Measurements from ENCODE around the gene VKORC1L1.

- no peak for TF ChIP-seq SP1 (IDR thresholded peaks at IDR 0.05)
- no peak for TF ChIP-seq RAD21 (IDR thresholded peaks at IDR 0.05)
- TF ChIP-seq, protein P1, sequence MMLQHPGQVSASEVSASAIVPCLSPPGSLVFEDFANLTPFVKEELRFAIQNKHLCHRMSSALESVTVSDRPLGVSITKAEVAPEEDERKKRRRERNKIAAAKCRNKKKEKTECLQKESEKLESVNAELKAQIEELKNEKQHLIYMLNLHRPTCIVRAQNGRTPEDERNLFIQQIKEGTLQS (IDR thresholded peaks at IDR 0.05), result no peak
- no peak for TF ChIP-seq TAF1 (conservative IDR thresholded peaks at IDR 0.05)
- TF ChIP-seq CTCF (IDR thresholded peaks at IDR 0.05; ENCODE audit: low read depth, low read length, missing input control), result no peak
- no peak for TF ChIP-seq REST (IDR thresholded peaks at IDR 0.05)
- no peak for TF ChIP-seq FOXA1 (IDR thresholded peaks at IDR 0.05)
- TF ChIP-seq GABPA (IDR thresholded peaks at IDR 0.05 in 1 of 2, conservative IDR thresholded peaks at IDR 0.05 in 1 of 2), result no peak
- no peak for TF ChIP-seq JUND (IDR thresholded peaks at IDR 0.05)
- TF ChIP-seq, protein P2, sequence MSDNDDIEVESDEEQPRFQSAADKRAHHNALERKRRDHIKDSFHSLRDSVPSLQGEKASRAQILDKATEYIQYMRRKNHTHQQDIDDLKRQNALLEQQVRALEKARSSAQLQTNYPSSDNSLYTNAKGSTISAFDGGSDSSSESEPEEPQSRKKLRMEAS (IDR thresholded peaks at IDR 0.05), result no peak
- no peak for TF ChIP-seq YY1 (IDR thresholded peaks at IDR 0.05)
- TF ChIP-seq ZBTB33 (IDR thresholded peaks at IDR 0.05), result no peak
- no peak for TF ChIP-seq HNF4G (IDR thresholded peaks at IDR 0.05)
- no peak for TF ChIP-seq RXRA (IDR thresholded peaks at IDR 0.05)
Measured at GRCh38 chr7:65975814-65976445, 103.1 kb downstream of the VKORC1L1 start.
